ENCODE measurements around the gene RSRP1. TPM values are rescaled to one million over a fixed set of nuclear protein-coding genes. Genes with fewer than 3 reads are reported as not detected.
"Not testable (repeated sequence)": the region's sequence is repeated elsewhere in the genome, so short reads cannot be mapped to it uniquely, and the experiment has no call there.

The RSRP1 gene
- total RNA-seq, 1 experiment from 2014 or later, result 58.0 TPM

DNA sequence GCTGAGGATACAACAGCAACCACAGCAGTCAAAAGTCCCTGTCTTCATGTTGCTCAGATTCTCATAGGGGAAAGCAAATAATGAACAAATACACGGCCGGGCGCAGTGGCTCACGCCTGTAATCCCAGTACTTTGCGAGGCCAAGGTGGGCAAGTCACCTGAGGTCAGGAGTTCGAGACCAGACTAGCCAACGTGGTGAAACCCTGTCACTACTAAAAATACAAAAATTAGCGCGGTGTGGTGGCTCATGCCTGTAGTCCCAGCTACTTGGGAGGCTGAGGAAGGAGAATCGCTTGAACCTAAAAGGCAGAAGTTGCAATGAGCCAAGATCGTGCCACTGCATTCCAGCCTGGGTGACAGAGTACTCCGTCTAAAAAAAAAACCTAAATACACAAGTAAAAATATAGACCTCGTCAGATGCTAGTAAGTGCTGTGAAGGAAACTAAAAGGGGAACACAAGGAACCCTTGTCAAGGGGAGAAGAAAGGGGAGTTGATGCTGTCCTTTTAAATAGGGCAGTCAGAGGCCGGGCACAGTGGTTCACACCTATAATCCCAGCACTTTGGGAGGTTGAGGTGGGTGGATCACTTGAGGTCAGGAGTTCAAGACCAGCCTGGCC is 21.0 kb upstream of the RSRP1 start:
- not testable (repeated sequence) for H3K4me1 ChIP-seq; H3K27me3 ChIP-seq; H3K36me3 ChIP-seq; H3K27ac ChIP-seq; H3K9me3 ChIP-seq (replicated peaks); DNase-seq
- H3K4me3 ChIP-seq, result peak overlapping the region; percentile 49

DNA sequence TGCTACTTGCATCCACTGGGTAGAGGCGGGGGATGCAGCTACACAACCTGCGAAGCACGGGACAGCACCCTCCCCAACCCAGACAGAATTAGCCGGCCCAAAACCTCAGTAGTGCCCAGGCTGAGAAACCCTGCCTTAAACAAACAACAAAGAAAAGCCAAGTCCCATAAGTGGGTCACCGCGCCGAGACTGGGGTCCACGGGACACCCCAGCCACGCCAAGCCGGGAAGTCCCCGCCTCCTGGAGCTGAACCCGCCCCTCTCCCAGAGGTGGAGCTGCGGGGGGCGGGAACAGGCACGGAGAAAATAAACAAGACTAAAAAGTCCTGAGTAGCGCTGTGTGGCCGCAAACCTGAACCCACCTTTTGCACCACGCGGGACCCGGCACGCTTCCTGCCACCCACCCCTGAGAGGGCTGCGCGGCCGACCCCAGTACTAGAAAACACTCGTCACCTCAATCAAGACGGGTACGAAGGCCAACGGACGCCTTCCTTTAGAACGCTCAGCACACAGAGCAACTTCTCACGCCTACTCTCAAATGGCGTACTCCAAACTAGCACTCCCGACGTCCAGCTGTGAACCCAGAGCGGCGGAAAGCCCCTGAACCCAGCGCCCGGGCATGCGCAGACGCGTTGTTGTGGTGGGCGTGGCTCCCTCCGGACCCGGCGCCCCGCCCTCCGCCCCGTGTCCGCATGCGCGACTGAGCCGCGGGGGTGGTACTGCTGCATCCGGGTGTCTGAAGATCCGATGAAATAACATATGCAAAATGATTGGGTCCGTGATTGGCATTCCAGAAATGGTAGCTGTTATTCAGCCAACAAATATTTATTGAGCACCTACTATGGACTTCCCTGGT is 20.3 kb upstream of the RSRP1 start:
- not testable (repeated sequence) for H3K36me3 ChIP-seq; H3K27ac ChIP-seq; H3K4me1 ChIP-seq; H3K27me3 ChIP-seq; H3K9me3 ChIP-seq (replicated peaks)
- H3K4me3 ChIP-seq, result peak overlapping the region; percentile 49
- DNase-seq, result peak; percentile 84

DNA sequence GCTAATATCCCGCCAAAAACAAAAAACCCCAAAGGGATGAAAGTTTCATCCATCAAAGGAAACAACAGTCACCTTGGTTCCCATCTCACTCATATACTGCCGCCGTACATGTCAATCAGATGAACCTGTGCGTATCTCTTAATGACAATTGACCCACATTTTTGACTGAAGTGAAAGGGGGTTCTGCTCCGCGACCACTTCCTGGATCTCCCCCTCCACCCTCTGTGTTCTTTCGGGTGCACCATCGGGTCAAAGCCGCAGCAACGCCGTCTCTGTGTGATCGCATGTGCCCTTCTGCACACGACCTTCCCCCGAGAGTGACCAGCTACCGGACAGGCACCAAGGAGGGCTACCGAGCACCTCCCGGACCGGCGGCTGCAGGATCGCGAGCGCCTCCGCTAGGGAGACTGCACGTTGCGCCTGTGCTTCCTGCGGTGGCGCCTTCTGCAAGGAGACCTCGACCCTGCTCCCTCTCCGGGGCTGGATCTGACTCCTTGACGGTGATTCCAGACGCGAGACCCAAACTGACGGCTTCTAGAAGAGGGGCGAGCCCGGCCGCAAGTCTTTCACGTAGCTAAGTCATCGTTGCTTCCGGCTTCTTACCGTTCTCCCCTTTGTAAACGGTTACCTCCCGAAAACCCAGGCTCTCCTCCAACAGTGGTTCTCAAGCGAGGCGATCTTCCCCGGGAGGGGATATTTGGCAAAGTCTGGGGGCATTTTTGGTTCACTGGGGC is 19.5 kb upstream of the RSRP1 start:
- peak; percentile 19 to 39 for DNase-seq
- H3K27ac ChIP-seq; H3K27me3 ChIP-seq; H3K36me3 ChIP-seq; H3K4me1 ChIP-seq; H3K9me3 ChIP-seq (replicated peaks): not testable (repeated sequence)
- peak overlapping the region; percentile 62 for H3K4me3 ChIP-seq

DNA sequence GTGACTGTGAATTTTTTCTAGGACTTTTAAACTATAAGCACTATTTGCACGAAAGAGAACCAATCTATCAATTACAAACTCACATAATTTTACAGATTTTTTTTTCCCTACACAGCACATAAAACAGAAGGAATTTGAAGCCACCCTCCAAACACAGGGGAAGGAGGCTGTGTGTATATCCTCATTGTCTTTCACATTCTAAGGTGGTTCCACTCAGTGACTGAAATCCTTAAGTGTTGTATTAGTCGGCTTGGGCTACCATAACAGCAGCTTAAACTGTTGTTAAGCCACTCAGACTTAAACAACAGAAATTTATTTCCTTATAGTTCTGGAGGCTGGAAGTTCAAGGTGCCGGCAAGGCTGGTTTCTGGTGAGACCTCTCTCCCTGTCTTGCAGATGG is 13.1 kb upstream of the RSRP1 start:
- H3K36me3 ChIP-seq; H3K27me3 ChIP-seq; H3K4me1 ChIP-seq; H3K4me3 ChIP-seq; DNase-seq; H3K9me3 ChIP-seq (replicated peaks); H3K27ac ChIP-seq: not testable (repeated sequence)

DNA sequence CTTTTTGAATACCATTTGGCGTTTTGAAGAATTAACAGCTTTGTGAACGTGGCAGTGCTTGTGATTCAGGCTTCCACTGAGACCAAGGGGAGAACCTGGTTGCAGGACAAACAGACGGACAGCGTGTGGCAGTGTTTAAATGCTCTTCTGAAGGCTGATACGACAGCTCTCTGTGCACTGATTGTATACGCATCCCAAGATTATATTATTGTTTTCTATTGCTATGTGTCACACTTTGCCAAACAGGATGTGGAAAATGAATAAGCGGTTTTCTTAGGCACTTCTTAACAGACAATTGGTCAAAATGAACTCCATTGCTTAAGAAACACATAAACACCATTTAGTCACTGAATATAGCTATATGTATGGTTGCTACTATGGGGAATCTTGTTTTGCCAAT is 12.6 kb upstream of the RSRP1 start:
- not testable (repeated sequence) for H3K4me3 ChIP-seq; H3K27me3 ChIP-seq; H3K4me1 ChIP-seq; H3K36me3 ChIP-seq; DNase-seq; H3K9me3 ChIP-seq (replicated peaks); H3K27ac ChIP-seq

DNA sequence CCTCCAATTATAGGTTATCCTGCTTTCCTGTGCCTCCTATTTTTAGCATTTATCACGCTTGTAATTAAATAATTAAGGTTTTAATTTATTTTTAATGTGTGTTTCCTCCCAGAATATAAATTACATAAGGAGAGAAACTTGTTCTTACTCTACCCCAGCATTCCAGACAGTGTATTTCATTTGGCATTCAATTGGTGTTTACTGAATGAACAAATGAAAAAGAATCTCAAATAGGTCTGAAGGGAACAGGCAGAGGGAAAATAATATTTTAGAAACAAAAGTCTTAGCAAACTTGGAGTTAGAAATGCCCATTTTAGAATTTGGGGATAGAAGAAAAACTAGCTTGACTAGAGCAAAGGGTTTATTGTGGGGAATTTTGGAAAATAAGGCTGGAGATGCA is 9.9 kb upstream of the RSRP1 start:
- no peaks in the 10 kb centered on the region for H3K9me3 ChIP-seq (replicated peaks)
- H3K4me3 ChIP-seq, result no peak overlapping the region
- H3K27ac ChIP-seq, result no peak overlapping the region
- H3K27me3 ChIP-seq, result no peaks in the 10 kb centered on the region
- DNase-seq, result no peak
- H3K36me3 ChIP-seq, result no peaks in the 10 kb centered on the region
- 0 out of 2 replicates have a peak, but pooled peaks cover 2% of the 10 kb centered on the region for H3K4me1 ChIP-seq

DNA sequence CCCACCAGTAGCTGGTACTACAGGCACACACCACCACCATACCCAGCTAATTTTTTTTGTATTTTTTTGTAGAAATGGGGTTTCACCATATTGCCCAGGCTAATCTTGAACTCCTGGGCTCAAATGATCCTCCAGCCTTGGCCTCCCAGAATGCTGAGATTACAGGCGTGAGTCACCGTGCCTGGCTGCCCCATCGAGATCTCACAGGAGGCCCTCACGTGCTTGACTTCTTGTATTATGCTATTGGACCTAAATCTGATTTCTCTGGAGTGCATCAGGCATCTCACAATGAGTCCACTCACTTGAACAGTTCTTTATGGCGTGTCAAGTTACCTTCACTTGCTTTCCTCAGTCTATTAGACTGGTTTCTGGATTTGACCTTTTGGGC is 9.3 kb upstream of the RSRP1 start:
- Histone ChIP-seq H3K9me3 (replicated peaks) (no peaks in the 10 kb centered on the region), H3K4me1 (0 out of 2 replicates have a peak, but pooled peaks cover 2% of the 10 kb centered on the region), H3K27ac (no peak overlapping the region), H3K27me3 (no peaks in the 10 kb centered on the region), H3K4me3 (no peak overlapping the region), H3K36me3 (no peaks in the 10 kb centered on the region)
- no peak for DNase-seq

DNA sequence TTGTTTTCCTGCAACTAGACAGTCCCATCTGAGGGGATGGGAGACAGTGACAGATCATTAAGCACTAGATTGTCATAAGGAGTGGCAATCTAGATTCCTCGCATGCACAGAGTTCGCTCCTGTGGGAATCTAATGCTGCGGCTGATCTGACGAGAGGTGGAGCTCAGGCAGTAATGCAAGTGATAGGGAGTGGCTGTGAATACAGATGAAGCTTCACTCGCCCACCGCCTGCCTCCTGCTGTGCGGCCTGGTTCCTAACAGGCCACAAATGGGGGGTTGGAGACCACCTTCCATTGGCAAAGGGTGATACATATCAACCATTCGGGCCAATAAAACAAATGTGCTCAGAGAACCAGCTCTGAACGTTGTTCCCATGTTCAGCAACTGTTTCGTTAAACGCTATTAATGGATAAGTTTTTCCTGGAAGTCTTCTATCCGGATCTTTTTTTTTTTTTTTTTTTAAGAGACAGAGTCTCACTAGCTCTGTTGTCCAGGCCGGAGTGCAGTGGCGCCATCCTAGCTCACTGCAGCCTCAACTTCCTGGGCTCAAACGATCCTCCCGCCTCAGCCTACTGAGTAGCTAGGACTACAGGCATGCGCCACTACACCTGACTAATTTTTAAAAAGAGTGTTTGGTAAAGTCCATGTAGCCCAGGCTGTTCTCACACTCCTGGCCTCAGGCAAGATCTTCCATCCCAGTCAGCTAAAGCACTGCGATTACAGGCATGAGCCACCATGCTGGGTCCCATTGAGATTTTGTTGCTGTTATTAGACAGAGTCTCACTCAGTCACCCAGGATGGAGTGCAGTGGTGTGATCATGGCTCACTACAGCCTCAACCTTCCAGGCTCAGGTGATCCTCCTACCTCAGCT is 8.7 kb upstream of the RSRP1 start:
- Histone ChIP-seq H3K36me3 (no peaks in the 10 kb centered on the region), H3K27ac (no peak overlapping the region), H3K27me3 (no peaks in the 10 kb centered on the region), H3K4me3 (no peak overlapping the region), H3K4me1 (0 out of 2 replicates have a peak, but pooled peaks cover 2% of the 10 kb centered on the region), H3K9me3 (replicated peaks) (no peaks in the 10 kb centered on the region)
- no peak for DNase-seq

DNA sequence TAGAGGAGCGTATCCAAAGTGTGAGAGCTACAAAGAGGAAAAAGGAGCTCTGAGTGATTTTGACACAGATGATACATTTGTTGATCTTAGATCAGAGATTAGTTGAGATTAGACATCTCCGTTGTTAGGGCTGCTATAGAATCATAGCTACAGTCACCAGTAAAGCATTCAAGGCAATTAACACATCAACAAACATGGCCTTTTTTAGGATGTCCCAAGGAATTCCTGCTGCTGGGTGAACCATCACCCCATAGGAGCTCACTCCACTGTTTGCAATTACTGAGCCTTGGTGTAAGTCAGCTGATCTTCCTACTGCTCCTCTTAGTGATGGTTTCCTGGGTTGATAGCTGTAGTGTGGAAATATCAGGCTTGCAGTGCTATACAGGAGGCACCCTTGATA is 6.7 kb upstream of the RSRP1 start:
- Histone ChIP-seq H3K4me3 (no peak overlapping the region), H3K4me1 (0 out of 2 replicates have a peak, but pooled peaks cover 2% of the 10 kb centered on the region), H3K27me3 (no peaks in the 10 kb centered on the region), H3K36me3 (no peaks in the 10 kb centered on the region), H3K9me3 (replicated peaks) (no peaks in the 10 kb centered on the region), H3K27ac (no peak overlapping the region)
- no peak for DNase-seq

DNA sequence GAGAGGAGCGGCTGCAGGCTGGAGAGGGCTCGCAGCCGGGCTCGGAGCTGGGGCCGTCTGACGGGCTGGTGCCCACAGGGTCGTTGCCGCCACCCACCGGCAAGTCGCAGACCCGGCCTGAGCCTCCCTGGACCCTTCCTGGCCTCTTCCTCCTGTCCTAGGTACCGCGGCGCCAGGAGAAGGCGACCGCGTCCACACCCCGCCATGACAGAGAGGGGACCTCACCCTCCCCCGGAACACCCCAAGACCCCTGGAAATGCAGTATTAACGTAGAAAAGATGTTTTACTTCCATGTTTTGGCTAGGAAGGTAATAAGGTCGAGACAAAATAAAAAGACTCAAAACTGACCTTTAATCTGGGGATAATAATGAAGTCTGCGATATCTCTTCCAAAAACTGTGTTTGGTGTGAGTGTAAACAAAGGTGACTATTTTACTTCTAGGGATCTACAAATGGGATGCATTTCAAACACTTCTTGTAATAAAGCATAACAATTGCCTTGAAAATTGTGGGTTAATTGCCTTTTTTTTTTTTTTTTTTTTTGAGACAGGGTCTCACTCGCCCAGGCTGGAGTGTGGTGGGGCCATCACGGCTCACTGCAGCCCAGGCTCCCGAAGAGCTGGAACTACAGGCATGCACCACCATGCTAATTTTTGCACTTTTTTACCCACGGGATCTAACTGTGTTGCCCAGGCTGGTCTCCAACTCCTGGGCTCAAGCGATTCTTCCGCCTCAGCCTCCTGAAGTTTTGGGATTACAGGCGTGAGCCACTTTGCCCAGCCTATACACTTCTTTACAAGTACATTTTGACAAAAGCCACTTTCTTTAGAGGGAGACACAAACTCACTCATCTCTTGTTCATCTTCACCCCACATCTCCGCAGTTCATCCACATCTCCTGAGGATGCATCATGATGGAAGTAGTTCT is 838 bp upstream of the RSRP1 start:
- peak overlapping the region; percentile 97 for H3K4me3 ChIP-seq
- peaks cover 28% of the 10 kb centered on the region for H3K36me3 ChIP-seq
- peak overlapping the region; percentile 73 for H3K27ac ChIP-seq
- no peaks in the 10 kb centered on the region for H3K9me3 ChIP-seq (replicated peaks)
- H3K4me1 ChIP-seq, result no peaks in the 10 kb centered on the region
- no peaks in the 10 kb centered on the region for H3K27me3 ChIP-seq
- no peak for DNase-seq

DNA sequence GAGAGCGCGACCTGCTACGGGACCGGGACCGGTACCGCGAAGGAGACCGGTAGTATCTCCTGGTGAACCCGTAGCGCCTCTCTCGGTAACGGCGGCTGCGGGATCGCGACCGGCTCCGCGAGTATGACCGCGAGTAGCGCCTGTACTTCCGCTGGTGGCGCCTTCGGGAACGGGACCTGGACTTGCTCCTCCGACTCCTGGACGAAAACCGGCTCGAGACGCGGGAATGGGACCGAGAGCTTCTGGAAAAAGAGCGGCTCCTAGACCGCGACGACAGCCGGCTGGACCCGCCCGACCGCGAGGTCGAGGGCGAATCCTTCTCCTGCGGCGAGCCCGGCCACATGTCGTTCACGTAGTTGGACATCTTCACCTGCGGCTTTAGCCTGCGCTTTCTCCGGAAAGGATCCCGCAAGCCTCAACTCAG is 642 bp downstream of the RSRP1 start:
- Histone ChIP-seq H3K36me3 (peaks cover 42% of the 10 kb centered on the region), H3K27ac (peak overlapping the region; percentile 73), H3K27me3 (no peaks in the 10 kb centered on the region), H3K4me1 (no peaks in the 10 kb centered on the region), H3K4me3 (peak overlapping the region; percentile 97), H3K9me3 (replicated peaks) (no peaks in the 10 kb centered on the region)
- DNase-seq, result peak in 1 of 2 experiments; percentile 30

DNA sequence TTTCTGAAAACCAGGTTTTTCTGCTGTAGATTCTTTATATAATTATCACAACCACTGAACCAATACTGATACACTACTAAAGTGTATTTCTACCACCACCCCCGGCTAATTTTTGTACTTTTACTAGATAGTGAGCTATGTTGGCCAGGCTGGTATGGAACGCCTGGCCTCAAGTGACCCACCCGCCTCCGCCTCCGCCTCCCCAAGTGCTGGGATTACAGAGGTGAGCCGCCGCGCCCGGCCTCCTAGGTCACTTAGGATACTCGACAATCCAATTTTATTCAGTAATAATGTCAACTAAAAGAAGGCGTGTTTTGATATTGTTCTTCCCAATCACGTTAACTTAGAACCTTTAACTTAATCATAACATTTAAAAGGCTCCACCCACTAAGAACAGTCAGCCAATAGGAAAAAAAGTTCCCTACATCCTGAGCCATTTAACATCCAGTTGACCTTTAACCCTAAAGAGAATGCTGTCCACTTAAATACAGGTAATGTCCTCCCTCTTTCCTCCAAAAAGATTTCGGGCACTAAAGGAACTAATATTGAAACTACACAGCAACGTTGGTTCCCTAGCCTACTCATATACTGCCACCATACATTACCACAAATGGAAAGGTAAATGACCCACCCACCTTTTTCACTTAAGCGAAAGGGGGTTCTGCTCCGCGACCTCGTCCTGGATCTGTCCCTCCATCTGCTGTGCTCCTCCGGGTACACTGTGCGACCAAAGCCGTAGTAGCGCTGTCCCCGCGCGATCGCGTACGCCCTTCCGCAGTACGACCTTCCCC is 1.2 kb downstream of the RSRP1 start:
- H3K4me3 ChIP-seq, result peak overlapping the region; percentile 97

DNA sequence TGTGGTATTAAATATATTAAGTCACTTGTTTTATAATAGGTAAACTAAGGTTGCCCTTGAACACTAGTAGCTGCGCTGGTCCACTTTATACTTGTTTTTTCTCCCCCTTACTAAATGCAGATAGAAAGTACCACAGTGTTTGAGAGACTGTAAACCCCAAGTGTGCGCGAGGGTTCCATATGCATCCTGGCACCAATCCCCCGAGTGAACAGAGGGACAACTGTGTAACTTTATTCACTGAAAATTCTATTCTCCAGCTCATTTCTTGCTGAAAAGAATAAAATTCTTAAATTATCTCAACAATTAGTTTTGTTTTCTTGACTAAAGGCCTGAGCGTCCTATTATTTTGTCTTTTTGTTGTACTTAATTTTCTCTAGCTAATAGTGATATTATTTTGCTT is 1.9 kb downstream of the RSRP1 start:
- Histone ChIP-seq H3K27me3 (no peaks in the 10 kb centered on the region), H3K9me3 (replicated peaks) (no peaks in the 10 kb centered on the region), H3K27ac (no peak overlapping the region), H3K4me1 (peaks cover 5% of the 10 kb centered on the region; the same call in 1 of the 2 replicates), H3K36me3 (peaks cover 42% of the 10 kb centered on the region), H3K4me3 (no peak overlapping the region)
- no peak for DNase-seq

More for the DNA sequence above, 1.2 kb downstream of the RSRP1 start:
- no peaks in the 10 kb centered on the region for H3K9me3 ChIP-seq (replicated peaks)
- H3K36me3 ChIP-seq, result peaks cover 42% of the 10 kb centered on the region
- H3K27me3 ChIP-seq, result no peaks in the 10 kb centered on the region
- H3K27ac ChIP-seq, result peak overlapping the region; percentile 73; the same call in 1 of the 2 replicates
- no peaks in the 10 kb centered on the region for H3K4me1 ChIP-seq
- DNase-seq, result no peak

Measured in SJCRH30 (cell line).